NB4 (cell line): ENCODE results near the gene CLASRP.

ENCODE experiments used
- CTCF ChIP-seq: IDR thresholded peaks from one replicate; pipeline ENCODE4 v1.5.1; 2012; ENCODE audit warnings: low read depth, low read length
- MAX ChIP-seq: IDR thresholded peaks from 2 replicates; pipeline ENCODE4 v1.6.1; 2011; ENCODE audit warnings: low read depth, low read length
- MYC ChIP-seq: IDR thresholded peaks from 2 replicates; pipeline ENCODE4 v1.6.1; 2011; ENCODE audit warnings: low read depth, low read length
- POLR2A ChIP-seq: IDR thresholded peaks from 2 replicates; pipeline ENCODE4 v1.6.1; 2011; ENCODE audit warnings: mild to moderate bottlenecking; ENCODE audit not compliant: insufficient read length; ENCODE audit errors: extremely low read depth

- TF ChIP-seq CTCF = no peak
- TF ChIP-seq POLR2A = no peak
- TF ChIP-seq MAX = no peak
- no peak for TF ChIP-seq MYC
Measured at GRCh38 chr19:45037393-45038169, 1.3 kb upstream of the CLASRP start.
